ENCODE measurements around the gene LTB4R2.

LTB4R2 gene

GRCh38 chr14:24299255-24300191 lies 10.4 kb upstream of the LTB4R2 start, which contains the start of the genes DHRS1 and NOP9:
Gene DHRS1 (minus strand): TSS chr14:24299780. CDS start chr14:24299106, 674 bp downstream.
Gene NOP9 (plus strand): TSS chr14:24299850. CDS start chr14:24299955, 105 bp downstream.
- DNase-seq: peak; percentile 97

- no peak for DNase-seq
These were observed 9.5 kb upstream of the LTB4R2 start for GRCh38 chr14:24300326-24300980.

DNA sequence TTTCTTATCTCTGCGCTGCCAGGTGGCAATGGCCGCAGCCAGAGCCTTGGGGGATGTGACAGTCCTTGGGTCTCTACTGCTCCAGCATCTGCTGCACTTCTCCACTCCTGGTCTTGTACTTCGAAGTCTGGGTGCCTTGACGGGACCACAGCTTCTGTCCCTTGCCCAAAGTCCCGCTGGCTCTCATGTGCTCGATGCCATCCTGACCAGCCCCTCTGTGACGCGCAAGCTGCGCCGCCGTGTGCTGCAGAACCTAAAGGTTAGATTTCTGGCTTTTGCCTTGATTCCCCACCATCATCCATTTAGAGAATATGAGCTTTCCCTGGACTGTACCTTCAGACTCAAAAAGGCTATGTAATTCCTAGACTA lies 5.9 kb upstream of the LTB4R2 start:
- no peak for DNase-seq

- no peak for DNase-seq
These were observed 2.8 kb upstream of the LTB4R2 start for GRCh38 chr14:24307156-24307574.

DNA sequence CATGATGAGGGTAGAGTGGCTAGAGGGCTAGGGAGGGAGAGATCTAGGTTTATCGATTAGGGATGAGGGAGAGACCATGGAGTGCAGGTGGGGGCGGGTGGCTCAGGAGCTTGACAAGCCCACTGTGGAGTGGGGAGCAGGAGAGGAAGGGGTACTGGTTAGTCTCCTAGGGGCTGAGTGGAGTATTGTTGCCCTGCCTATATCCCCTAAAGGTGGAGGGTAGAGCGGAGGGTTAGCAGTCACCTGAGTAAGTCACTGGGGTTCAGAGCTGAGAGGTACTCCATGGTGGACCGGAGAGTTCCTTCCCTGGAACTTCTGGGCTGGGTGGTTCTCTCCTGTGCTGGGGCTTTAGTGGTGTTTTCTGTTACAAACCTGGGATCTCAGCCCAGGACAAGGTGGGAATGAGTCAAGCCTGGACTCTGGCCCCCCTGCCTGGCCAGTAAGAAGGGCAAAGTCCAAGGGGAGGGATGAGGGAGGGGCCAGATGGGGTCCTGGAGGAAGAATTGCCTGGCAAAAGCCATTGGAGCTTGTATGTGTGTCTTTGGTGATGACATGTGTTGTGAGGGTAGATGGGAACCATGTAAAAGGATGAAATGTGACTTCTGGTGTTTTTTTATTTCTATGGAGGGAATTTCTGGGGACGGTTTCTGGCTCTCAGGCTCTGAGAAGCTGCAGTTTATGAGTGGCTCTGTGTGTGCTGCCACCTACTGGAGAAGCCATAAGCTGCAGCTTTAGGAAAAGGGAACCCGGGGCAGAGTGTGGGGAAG lies 2.2 kb upstream of the LTB4R2 start, which contains the start of gene CIDEB:
Gene CIDEB, minus strand, starts transcription at position 403 of the 767 bp plus-strand sequence. Its CDS starts 119 bp downstream, at position 284.
- peak; percentile 89 for DNase-seq

GRCh38 chr14:24308342-24309124 lies 1.4 kb upstream of the LTB4R2 start:
- DNase-seq: no peak

GRCh38 chr14:24310265-24310645 lies 315 bp downstream of the LTB4R2 start:
- DNase-seq: no peak

GRCh38 chr14:24310646-24311604 lies 985 bp downstream of the LTB4R2 start, which contains the start of gene LTB4R:
Gene LTB4R (plus strand): TSS chr14:24311502. CDS start chr14:24315652, 4,150 bp downstream.
- DNase-seq: peak; percentile 90

DNA sequence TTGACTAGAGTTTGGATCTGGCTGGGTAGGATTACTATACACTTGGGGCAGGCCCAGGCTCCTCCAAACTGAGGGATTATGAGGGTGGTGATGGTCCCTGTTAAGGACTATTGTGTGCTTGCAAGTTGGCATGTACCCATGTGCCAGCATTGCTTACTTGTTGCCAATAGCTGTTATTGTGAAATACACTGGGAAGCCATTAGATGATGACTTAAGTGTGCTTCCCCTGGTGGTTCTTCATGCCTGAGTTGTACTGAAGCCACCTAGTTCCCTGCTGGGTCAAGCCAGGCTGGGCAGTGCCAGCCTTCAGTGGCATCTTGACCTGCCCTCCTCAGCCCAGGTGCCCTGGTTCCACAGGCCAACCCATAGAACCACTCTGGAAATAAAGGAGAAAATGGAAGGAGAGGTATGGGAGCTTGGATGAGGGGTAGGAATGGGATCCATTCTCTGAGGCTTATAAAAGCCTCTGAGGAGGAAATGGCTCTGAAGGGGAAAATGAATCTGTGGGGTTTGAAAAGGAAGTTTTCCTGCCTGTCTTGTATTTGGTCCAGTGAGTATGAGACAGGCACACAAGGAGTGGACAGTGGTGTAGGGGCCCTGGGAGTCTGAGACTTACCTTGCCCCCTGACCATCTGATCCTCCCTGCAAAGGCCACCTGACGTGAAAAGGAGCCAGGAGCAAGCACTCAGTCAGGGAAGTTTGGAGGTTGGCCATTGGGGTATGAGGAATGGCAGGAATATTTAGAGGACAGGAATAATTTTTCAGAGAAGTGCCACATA lies 2.1 kb downstream of the LTB4R2 start:
- DNase-seq: no peak

GRCh38 chr14:24312736-24313507 lies 3.0 kb downstream of the LTB4R2 start:
- no peak for DNase-seq

GRCh38 chr14:24313913-24314312 lies 4.0 kb downstream of the LTB4R2 start:
- no peak for DNase-seq

DNA sequence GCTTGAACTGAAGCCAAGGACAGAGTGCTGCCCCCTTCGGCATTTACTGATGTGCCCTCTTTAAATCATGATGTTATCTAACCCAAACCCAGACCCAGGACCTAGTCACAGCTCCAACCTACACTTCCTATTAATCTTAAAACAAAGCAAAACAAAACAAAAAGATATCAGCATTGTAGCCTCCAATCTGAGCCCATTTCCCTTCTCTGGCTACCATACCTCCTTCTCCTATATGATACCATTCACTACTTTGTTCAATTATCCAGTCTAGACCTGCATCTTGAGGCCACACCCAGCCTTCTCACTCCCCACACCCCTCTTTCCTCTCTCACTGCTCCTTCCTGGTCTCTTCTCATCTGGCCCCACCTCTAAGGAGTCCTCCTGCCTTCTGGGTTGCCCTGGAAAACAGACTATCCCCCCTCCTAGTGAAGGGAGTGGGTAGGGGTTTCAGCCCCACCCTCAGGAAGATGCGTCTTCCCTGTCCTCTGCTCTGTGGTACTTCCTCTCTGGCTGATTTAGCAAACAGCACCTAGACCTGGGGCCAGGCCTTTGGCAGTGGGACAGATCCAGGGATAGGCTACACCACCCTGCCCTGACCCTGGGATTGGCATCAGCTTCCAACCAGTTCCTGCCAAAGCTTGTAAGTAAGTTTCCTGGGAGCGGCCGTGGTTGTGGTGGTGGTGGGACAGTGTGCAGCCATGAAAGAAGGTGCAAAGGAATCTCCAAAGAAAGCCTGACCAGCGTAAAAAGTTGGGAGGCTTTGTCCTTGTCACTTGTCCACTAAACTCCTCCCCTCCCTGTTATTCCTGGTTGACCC lies 4.6 kb downstream of the LTB4R2 start:
- no peak for DNase-seq

- DNase-seq: no peak
These were observed 5.4 kb downstream of the LTB4R2 start for GRCh38 chr14:24315243-24315806.

DNA sequence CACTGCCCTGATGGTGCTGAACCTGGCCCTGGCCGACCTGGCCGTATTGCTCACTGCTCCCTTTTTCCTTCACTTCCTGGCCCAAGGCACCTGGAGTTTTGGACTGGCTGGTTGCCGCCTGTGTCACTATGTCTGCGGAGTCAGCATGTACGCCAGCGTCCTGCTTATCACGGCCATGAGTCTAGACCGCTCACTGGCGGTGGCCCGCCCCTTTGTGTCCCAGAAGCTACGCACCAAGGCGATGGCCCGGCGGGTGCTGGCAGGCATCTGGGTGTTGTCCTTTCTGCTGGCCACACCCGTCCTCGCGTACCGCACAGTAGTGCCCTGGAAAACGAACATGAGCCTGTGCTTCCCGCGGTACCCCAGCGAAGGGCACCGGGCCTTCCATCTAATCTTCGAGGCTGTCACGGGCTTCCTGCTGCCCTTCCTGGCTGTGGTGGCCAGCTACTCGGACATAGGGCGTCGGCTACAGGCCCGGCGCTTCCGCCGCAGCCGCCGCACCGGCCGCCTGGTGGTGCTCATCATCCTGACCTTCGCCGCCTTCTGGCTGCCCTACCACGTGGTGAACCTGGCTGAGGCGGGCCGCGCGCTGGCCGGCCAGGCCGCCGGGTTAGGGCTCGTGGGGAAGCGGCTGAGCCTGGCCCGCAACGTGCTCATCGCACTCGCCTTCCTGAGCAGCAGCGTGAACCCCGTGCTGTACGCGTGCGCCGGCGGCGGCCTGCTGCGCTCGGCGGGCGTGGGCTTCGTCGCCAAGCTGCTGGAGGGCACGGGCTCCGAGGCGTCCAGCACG lies 6.1 kb downstream of the LTB4R2 start:
- peak; percentile 57 for DNase-seq

GRCh38 chr14:24316597-24316950 lies 6.6 kb downstream of the LTB4R2 start:
- DNase-seq: no peak

GRCh38 chr14:24317141-24317928 lies 7.4 kb downstream of the LTB4R2 start:
- no peak for DNase-seq
